C4-2B (cell line): ENCODE results near the gene ZNF668.

Source experiments
- ZFX ChIP-seq: fragments of 450-650 bp; IDR thresholded peaks from 2 replicates; pipeline ENCODE4 v1.6.1; 2017
- TF ChIP-seq, protein P1 (sequence below): fragments of 450-650 bp; conservative IDR thresholded peaks from 2 replicates; pipeline ENCODE4 v1.5.1; 2017; ENCODE audit warnings: mild to moderate bottlenecking

DNA sequence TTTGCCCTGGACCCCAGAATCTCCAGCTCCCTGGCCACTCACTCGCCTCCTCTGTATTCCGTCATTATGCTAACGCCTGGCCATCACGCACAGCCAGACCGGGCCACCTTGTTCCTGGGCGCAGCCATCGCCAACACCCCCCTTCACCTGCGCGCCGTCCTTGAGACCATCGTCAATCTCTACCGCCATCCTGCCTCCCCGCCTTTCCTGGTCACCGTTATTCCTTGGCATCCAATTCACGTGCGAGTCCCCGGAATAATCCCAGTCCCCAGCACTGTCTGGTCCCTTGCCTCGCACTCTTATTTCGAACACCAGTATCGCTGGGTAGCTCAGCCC, 20.0 kb upstream of the ZNF668 start:
- TF ChIP-seq, protein P1, sequence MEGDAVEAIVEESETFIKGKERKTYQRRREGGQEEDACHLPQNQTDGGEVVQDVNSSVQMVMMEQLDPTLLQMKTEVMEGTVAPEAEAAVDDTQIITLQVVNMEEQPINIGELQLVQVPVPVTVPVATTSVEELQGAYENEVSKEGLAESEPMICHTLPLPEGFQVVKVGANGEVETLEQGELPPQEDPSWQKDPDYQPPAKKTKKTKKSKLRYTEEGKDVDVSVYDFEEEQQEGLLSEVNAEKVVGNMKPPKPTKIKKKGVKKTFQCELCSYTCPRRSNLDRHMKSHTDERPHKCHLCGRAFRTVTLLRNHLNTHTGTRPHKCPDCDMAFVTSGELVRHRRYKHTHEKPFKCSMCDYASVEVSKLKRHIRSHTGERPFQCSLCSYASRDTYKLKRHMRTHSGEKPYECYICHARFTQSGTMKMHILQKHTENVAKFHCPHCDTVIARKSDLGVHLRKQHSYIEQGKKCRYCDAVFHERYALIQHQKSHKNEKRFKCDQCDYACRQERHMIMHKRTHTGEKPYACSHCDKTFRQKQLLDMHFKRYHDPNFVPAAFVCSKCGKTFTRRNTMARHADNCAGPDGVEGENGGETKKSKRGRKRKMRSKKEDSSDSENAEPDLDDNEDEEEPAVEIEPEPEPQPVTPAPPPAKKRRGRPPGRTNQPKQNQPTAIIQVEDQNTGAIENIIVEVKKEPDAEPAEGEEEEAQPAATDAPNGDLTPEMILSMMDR: no peak
- no peak for TF ChIP-seq ZFX
